Testis (tissue), 5 donors: Measurements from ENCODE around the gene FYB1. TPM values are rescaled to one million over a fixed set of nuclear protein-coding genes. Genes with fewer than 3 reads are reported as not detected.

Experiments used
- DNase-seq: peaks from one replicate; pipeline ENCODE4 v3.0.0-alpha.2; 2019
- H3K27ac ChIP-seq, 2 donors: fragments of 200-600 bp; sonication (generic); one replicate each; pipeline ENCODE4 v1.5.1; 2019
- H3K27me3 ChIP-seq: fragments of 200-600 bp; sonication (generic); one replicate; pipeline ENCODE4 v1.5.1; 2019
- H3K36me3 ChIP-seq: fragments of 200-600 bp; sonication (generic); one replicate; pipeline ENCODE4 v1.5.1; 2017; ENCODE audit warnings: low read depth; ENCODE audit errors: missing control alignments
- H3K4me1 ChIP-seq: fragments of 200-600 bp; sonication (generic); one replicate; pipeline ENCODE4 v1.5.1; 2019
- H3K4me3 ChIP-seq, 2 donors: fragments of 200-600 bp; sonication (generic); one replicate each; pipeline ENCODE4 v1.5.1; 2017 to 2019
- H3K9me3 ChIP-seq: fragments of 200-600 bp; sonication (generic); one replicate; pipeline ENCODE4 v1.5.1; 2017
- POLR2A ChIP-seq: fragments of 450-650 bp; IDR thresholded peaks from one replicate; pipeline ENCODE4 v1.6.1; 2017; ENCODE audit warnings: antibody characterized with exemption, mild to moderate bottlenecking, moderate library complexity
- WGBS, 2 donors: methylation state at CpG; one replicate each; pipeline ENCODE4 v1.1.5; 2018; 5-methylcytosine and 5-hydroxymethylcytosine counted together
- intact Hi-C: fragments of 100-400 bp; cut with DNase I; formaldehyde crosslinking; loops from one replicate; pipeline ENCODE4 v1.15.1; 2023; ENCODE audit warnings: low total_unique reads
- long read RNA-seq, 2 donors: transcript quantifications; one replicate each; lab custom pipeline, GENCODE V29; 2026
- polyA plus RNA-seq: library from polyadenylated mRNA; stranded (reverse); fragments of 350-450 nt; fragmentation: Illumina TruSeq; extraction: RNeasy Lipid Tissue Mini Kit (QIAGEN cat#74804); gene quantifications from one replicate; pipeline ENCODE4 v1.2.3, GENCODE V29; 2014; ENCODE audit warnings: low read depth, low replicate concordance; ENCODE audit not compliant: insufficient read depth
- total RNA-seq, 2 donors: library from RNA; depleted of rRNA; stranded (reverse); fragments of >200 nt; gene quantifications; one replicate each; pipeline ENCODE4 v1.2.3, GENCODE V29; 2016
- TF ChIP-seq, protein P1 (sequence below), 3 experiments: fragments of 450-650 bp in 2 of 3; fragments of 200-600 bp in 1 of 3; sonication (generic) in 1 of 3; IDR thresholded peaks; one replicate each; pipeline ENCODE4 v1.5.1; 2016 to 2019; ENCODE audit warnings: antibody characterized with exemption in 3 of 3, mild to moderate bottlenecking in 2 of 3, moderate library complexity in 1 of 3

Gene FYB1, protein sequence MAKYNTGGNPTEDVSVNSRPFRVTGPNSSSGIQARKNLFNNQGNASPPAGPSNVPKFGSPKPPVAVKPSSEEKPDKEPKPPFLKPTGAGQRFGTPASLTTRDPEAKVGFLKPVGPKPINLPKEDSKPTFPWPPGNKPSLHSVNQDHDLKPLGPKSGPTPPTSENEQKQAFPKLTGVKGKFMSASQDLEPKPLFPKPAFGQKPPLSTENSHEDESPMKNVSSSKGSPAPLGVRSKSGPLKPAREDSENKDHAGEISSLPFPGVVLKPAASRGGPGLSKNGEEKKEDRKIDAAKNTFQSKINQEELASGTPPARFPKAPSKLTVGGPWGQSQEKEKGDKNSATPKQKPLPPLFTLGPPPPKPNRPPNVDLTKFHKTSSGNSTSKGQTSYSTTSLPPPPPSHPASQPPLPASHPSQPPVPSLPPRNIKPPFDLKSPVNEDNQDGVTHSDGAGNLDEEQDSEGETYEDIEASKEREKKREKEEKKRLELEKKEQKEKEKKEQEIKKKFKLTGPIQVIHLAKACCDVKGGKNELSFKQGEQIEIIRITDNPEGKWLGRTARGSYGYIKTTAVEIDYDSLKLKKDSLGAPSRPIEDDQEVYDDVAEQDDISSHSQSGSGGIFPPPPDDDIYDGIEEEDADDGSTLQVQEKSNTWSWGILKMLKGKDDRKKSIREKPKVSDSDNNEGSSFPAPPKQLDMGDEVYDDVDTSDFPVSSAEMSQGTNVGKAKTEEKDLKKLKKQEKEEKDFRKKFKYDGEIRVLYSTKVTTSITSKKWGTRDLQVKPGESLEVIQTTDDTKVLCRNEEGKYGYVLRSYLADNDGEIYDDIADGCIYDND
- total RNA-seq (1 to 10 TPM; 2.5 to 8.6 TPM), polyA plus RNA-seq (6.0 TPM)
- long read RNA-seq, donor 1 = 0 reads
- long read RNA-seq, donor 2 = 0 reads

- Histone ChIP-seq H3K4me3 (no peak within 1 kb of the TSS), H3K27ac (peak within 1 kb of the TSS in 1 of 2 donors; percentile 45), H3K4me1 (no peaks in the 10 kb centered on the region), H3K36me3 (no peaks in the 10 kb centered on the region), H3K27me3 (no peaks in the 10 kb centered on the region), H3K9me3 (no peaks in the 10 kb centered on the region)
- 52 to 65% methylated on average over 4 of the region's 4 CpGs for WGBS, 2 donors
- TF ChIP-seq POLR2A = no peak
- DNase-seq = no peak
- intact Hi-C loops = loop anchor here (10.0 kb wide), 1 partner anchor 355 kb away; no protein-coding TSS in a partner anchor
Measured at GRCh38 chr5:39219437-39219836, at the start of gene FYB1. Gene FYB1 (minus strand): TSS chr5:39219563. CDS start chr5:39202960, 16,603 bp downstream.

GRCh38 chr5:39267186-39267585 lies 47.8 kb upstream of the FYB1 start:
- Histone ChIP-seq H3K36me3 (no peaks in the 10 kb centered on the region), H3K27me3 (no peaks in the 10 kb centered on the region), H3K4me3 (no peak overlapping the region), H3K4me1 (peaks cover 3% of the 10 kb centered on the region), H3K27ac (no peak overlapping the region), H3K9me3 (no peaks in the 10 kb centered on the region)
- no peak for DNase-seq
- intact Hi-C loops = no loop called here
- TF ChIP-seq, protein P1, sequence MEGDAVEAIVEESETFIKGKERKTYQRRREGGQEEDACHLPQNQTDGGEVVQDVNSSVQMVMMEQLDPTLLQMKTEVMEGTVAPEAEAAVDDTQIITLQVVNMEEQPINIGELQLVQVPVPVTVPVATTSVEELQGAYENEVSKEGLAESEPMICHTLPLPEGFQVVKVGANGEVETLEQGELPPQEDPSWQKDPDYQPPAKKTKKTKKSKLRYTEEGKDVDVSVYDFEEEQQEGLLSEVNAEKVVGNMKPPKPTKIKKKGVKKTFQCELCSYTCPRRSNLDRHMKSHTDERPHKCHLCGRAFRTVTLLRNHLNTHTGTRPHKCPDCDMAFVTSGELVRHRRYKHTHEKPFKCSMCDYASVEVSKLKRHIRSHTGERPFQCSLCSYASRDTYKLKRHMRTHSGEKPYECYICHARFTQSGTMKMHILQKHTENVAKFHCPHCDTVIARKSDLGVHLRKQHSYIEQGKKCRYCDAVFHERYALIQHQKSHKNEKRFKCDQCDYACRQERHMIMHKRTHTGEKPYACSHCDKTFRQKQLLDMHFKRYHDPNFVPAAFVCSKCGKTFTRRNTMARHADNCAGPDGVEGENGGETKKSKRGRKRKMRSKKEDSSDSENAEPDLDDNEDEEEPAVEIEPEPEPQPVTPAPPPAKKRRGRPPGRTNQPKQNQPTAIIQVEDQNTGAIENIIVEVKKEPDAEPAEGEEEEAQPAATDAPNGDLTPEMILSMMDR (IDR thresholded peaks at IDR 0.05) = no peak
- TF ChIP-seq POLR2A = no peak
- WGBS, 2 donors = 84 to 89% methylated on average over 2 of the region's 2 CpGs

- Histone ChIP-seq H3K27ac (no peak overlapping the region), H3K4me1 (no peaks in the 10 kb centered on the region), H3K4me3 (no peak overlapping the region), H3K9me3 (no peaks in the 10 kb centered on the region), H3K27me3 (no peaks in the 10 kb centered on the region), H3K36me3 (no peaks in the 10 kb centered on the region)
- no peak for DNase-seq
- no peak for TF ChIP-seq POLR2A
- TF ChIP-seq, protein P1 (IDR thresholded peaks at IDR 0.05) = no peak
- 0 to 6% methylated on average over 2 of the region's 2 CpGs for WGBS, 2 donors
- intact Hi-C loops = no loop called here
Measured at GRCh38 chr5:39266442-39266841, 47.1 kb upstream of the FYB1 start.

- DNase-seq = no peak
Measured at GRCh38 chr5:39264528-39264927, 45.2 kb upstream of the FYB1 start.

More at GRCh38 chr5:39264528-39264927, 45.2 kb upstream of the FYB1 start:
- no peaks in the 10 kb centered on the region for H3K27me3 ChIP-seq
- no peaks in the 10 kb centered on the region for H3K36me3 ChIP-seq
- no peak overlapping the region for H3K4me3 ChIP-seq
- no peak overlapping the region for H3K27ac ChIP-seq
- H3K4me1 ChIP-seq = no peaks in the 10 kb centered on the region
- intact Hi-C loops = no loop called here
- TF ChIP-seq, protein P1 (IDR thresholded peaks at IDR 0.05) = no peak
- no peak for TF ChIP-seq POLR2A
- no peaks in the 10 kb centered on the region for H3K9me3 ChIP-seq
- 76 to 91% methylated on average over 1 of the region's 1 CpG for WGBS, 2 donors
